Measurements from ENCODE around the gene BPHL.
"Not testable (repeated sequence)": the region's sequence is repeated elsewhere in the genome, so short reads cannot be mapped to it uniquely, and the experiment has no call there.

BPHL gene

GRCh38 chr6:3162565-3163247, 44.2 kb downstream of the BPHL start:
- H3K4me3 ChIP-seq (ENCODE audit: low read length), result peak overlapping the region; percentile 51
- no peak for TF ChIP-seq CTCF (IDR thresholded peaks at IDR 0.05; ENCODE audit: insufficient read depth, low read depth, low read length, missing control alignments)
- DNase-seq (ENCODE audit: low read depth), result peak; percentile 65

GRCh38 chr6:3163248-3163594, 44.7 kb downstream of the BPHL start:
- no peak for TF ChIP-seq CTCF (IDR thresholded peaks at IDR 0.05; ENCODE audit: insufficient read depth, low read depth, low read length, missing control alignments)
- H3K4me3 ChIP-seq (ENCODE audit: low read length), result peak overlapping the region; percentile 38
- no peak for DNase-seq (ENCODE audit: low read depth)

- no peak for TF ChIP-seq CTCF (IDR thresholded peaks at IDR 0.05; ENCODE audit: insufficient read depth, low read depth, low read length, missing control alignments)
- no peak for DNase-seq (ENCODE audit: low read depth)
- no peak overlapping the region for H3K4me3 ChIP-seq (ENCODE audit: low read length)
These were observed 45.9 kb downstream of the BPHL start for GRCh38 chr6:3164388-3164787.

- no peak for TF ChIP-seq CTCF (IDR thresholded peaks at IDR 0.05; ENCODE audit: insufficient read depth, low read depth, low read length, missing control alignments)
- no peak for DNase-seq (ENCODE audit: low read depth)
These were observed 47.4 kb downstream of the BPHL start for GRCh38 chr6:3165631-3166534.

GRCh38 chr6:3166535-3167225, 48.2 kb downstream of the BPHL start:
- H3K4me3 ChIP-seq (ENCODE audit: low read length); DNase-seq (ENCODE audit: low read depth): not testable (repeated sequence)

More at GRCh38 chr6:3165631-3166534, 47.4 kb downstream of the BPHL start:
- H3K4me3 ChIP-seq (ENCODE audit: low read length), result no peak overlapping the region

- DNase-seq (ENCODE audit: low read depth); H3K4me3 ChIP-seq (ENCODE audit: low read length): not testable (repeated sequence)
These were observed 49.5 kb downstream of the BPHL start for GRCh38 chr6:3168046-3168445.

- not testable (repeated sequence) for H3K4me3 ChIP-seq (ENCODE audit: low read length); DNase-seq (ENCODE audit: low read depth)
These were observed 52.2 kb downstream of the BPHL start for GRCh38 chr6:3170676-3171075.

GRCh38 chr6:3171313-3172175, 53.0 kb downstream of the BPHL start:
- not testable (repeated sequence) for H3K4me3 ChIP-seq (ENCODE audit: low read length); DNase-seq (ENCODE audit: low read depth)

GRCh38 chr6:3172789-3173188, 54.3 kb downstream of the BPHL start:
- not testable (repeated sequence) for H3K4me3 ChIP-seq (ENCODE audit: low read length); DNase-seq (ENCODE audit: low read depth)

GRCh38 chr6:3173636-3174089, 55.2 kb downstream of the BPHL start:
- H3K4me3 ChIP-seq (ENCODE audit: low read length); DNase-seq (ENCODE audit: low read depth): not testable (repeated sequence)

Measured in epithelial cell of esophagus (primary cell).